Activated T-cell treated with anti-CD3 and anti-CD28 coated beads, Interleukin-2, amount 50 U/mL, for 48 hours (primary cell): Measurements from ENCODE around the gene ITSN2.
"Not testable (repeated sequence)": the region's sequence is repeated elsewhere in the genome, so short reads cannot be mapped to it uniquely, and the experiment has no call there.

Experiments used
- DNase-seq, 2 experiments: peaks; one replicate each; pipeline ENCODE4 v3.0.0-alpha.2; 2020

The ITSN2 gene

GRCh38 chr2:24360050-24360962 lies at the start of gene ITSN2:
TSS of gene ITSN2 (minus strand) at chr2:24360536. CDS start at chr2:24328082, 32,454 bp downstream.
- DNase-seq = peak; percentile 87 to 90

GRCh38 chr2:24409171-24409570 lies 48.8 kb upstream of the ITSN2 start:
- DNase-seq = no peak

- DNase-seq = not testable (repeated sequence)
Observed at GRCh38 chr2:24408704-24409103, 48.4 kb upstream of the ITSN2 start.

- no peak for DNase-seq
Observed at GRCh38 chr2:24404491-24404921, 44.2 kb upstream of the ITSN2 start.

GRCh38 chr2:24403832-24404212 lies 43.5 kb upstream of the ITSN2 start:
- DNase-seq = no peak

GRCh38 chr2:24403168-24403831 lies 43.0 kb upstream of the ITSN2 start:
- DNase-seq = no peak

GRCh38 chr2:24402242-24403097 lies 42.1 kb upstream of the ITSN2 start:
- DNase-seq = no peak

- DNase-seq = no peak
Observed at GRCh38 chr2:24400207-24400907, 40.0 kb upstream of the ITSN2 start.

GRCh38 chr2:24399434-24400206 lies 39.3 kb upstream of the ITSN2 start:
- DNase-seq = no peak

GRCh38 chr2:24394998-24395397 lies 34.7 kb upstream of the ITSN2 start:
- DNase-seq = no peak

- DNase-seq = no peak
Observed at GRCh38 chr2:24392542-24393059, 32.3 kb upstream of the ITSN2 start.

- no peak for DNase-seq
Observed at GRCh38 chr2:24385366-24385765, 25.0 kb upstream of the ITSN2 start.

GRCh38 chr2:24382363-24383073 lies 22.2 kb upstream of the ITSN2 start:
- DNase-seq = peak; percentile 68 to 70

- no peak for DNase-seq
Observed at GRCh38 chr2:24380820-24381219, 20.5 kb upstream of the ITSN2 start.

- DNase-seq = no peak
Observed at GRCh38 chr2:24375349-24376087, 15.2 kb upstream of the ITSN2 start.

GRCh38 chr2:24374301-24374700 lies 14.0 kb upstream of the ITSN2 start:
- no peak for DNase-seq

GRCh38 chr2:24372033-24372432 lies 11.7 kb upstream of the ITSN2 start:
- DNase-seq = no peak

GRCh38 chr2:24365826-24366225 lies 5.5 kb upstream of the ITSN2 start:
- DNase-seq = no peak

- DNase-seq = no peak
Observed at GRCh38 chr2:24365051-24365450, 4.7 kb upstream of the ITSN2 start.

GRCh38 chr2:24363301-24363700 lies 3.0 kb upstream of the ITSN2 start:
- no peak for DNase-seq
